Measurements from ENCODE around the gene ARHGAP15.

DNA sequence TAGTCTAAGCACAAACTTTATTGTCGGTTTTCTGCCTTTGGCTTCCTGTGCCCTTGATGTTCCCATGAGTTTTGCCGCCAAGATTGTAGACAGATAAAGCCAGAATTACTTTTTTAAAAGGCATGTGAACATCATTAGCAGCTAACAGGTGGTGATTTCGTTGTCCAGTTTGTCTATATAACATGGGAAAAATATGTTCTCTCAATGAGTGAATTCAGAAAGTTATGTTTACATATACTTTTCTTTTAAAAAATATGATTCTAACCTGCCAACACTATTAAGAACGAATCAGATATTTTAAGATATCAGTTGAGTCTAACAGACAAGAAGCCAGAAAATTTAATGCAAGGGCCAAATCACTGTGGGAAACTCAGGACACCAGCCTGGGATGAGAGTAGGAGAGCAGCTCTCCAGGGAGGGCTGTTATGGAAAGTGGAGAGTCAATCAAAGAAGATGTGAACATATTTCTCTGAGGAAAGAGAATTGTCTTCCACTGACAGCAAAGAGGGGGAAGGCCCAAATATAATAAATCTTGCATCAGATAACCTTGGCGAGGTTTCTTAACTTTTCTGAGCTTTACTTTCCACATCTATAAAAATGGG is 311.3 kb downstream of the ARHGAP15 start:
- TF ChIP-seq CTCF (IDR thresholded peaks at IDR 0.05; ENCODE audit: low read length) (no peak), EZH2 (IDR thresholded peaks at IDR 0.05; ENCODE audit: borderline replicate concordance, low read length) (no peak)
